HEK293 (cell line): ENCODE measurements around the gene ASGR2.

Experiments
- CTCF ChIA-PET: fragments of 350-600 bp; formaldehyde crosslinking; extraction: SDS; loops from one replicate; lab custom pipeline; 2021; ENCODE audit warnings: antibody characterized with exemption; lab: Yijun Ruan, JAX
- POLR2A ChIA-PET: fragments of 300-600 bp; formaldehyde crosslinking; extraction: SDS; loops from one replicate; lab custom pipeline; 2020; ENCODE audit warnings: antibody characterized with exemption, inconsistent platforms; lab: Yijun Ruan, JAX
- H3K27ac ChIP-seq: fragments of 200-500 bp; sonication (Bioruptor generic); 2 replicates; pipeline ENCODE4 v1.5.1; 2014; ENCODE audit warnings: low read depth, low read length, control low read depth, inconsistent platforms; ENCODE audit errors: extremely low read depth
- H3K36me3 ChIP-seq, 2 experiments: fragments of 200-500 bp in 1 of 2; sonication (Bioruptor generic) in 1 of 2; 1 replicate in 1 of 2; 2 replicates in 1 of 2; pipeline ENCODE4 v1.5.1; 2014 to 2017; ENCODE audit warnings: inconsistent platforms in 2 of 2, low read length in 2 of 2; ENCODE audit not compliant: control insufficient read depth in 2 of 2, insufficient read depth in 1 of 2
- H3K4me1 ChIP-seq: fragments of 200-500 bp; sonication (Bioruptor generic); 2 replicates; pipeline ENCODE4 v1.5.1; 2014; ENCODE audit warnings: mild to moderate bottlenecking, low read length, inconsistent platforms; ENCODE audit not compliant: control insufficient read depth, insufficient read depth
- H3K4me3 ChIP-seq: 2 replicates; pipeline ENCODE4 v1.5.1; 2011; ENCODE audit warnings: low read depth, mild to moderate bottlenecking, control low read depth, low read length, moderate library complexity
- H3K9me3 ChIP-seq: fragments of 200-500 bp; sonication (Bioruptor generic); 2 replicates; pipeline ENCODE4 v1.5.1; 2014; ENCODE audit warnings: low read depth, low read length, inconsistent platforms; ENCODE audit not compliant: control insufficient read depth, insufficient read depth
- KLF16 ChIP-seq: fragments of 450-650 bp; formaldehyde crosslinking; IDR thresholded peaks from 2 replicates; pipeline ENCODE4 v1.5.1; 2017; ENCODE audit warnings: missing biosample characterization, missing genetic modification characterization
- MYNN ChIP-seq: fragments of 450-650 bp; formaldehyde crosslinking; IDR thresholded peaks from 2 replicates; pipeline ENCODE4 v1.5.1; 2016; ENCODE audit warnings: missing biosample characterization, missing genetic modification characterization, borderline replicate concordance
- PRDM1 ChIP-seq: fragments of 450-650 bp; formaldehyde crosslinking; IDR thresholded peaks from 2 replicates; pipeline ENCODE4; 2016; ENCODE audit warnings: missing biosample characterization, missing genetic modification characterization
- ZNF112 ChIP-seq: fragments of 450-650 bp; formaldehyde crosslinking; IDR thresholded peaks from 2 replicates; pipeline ENCODE4 v1.5.0; 2017; ENCODE audit warnings: missing biosample characterization, missing genetic modification characterization
- ZNF248 ChIP-seq: fragments of 450-650 bp; formaldehyde crosslinking; IDR thresholded peaks from 2 replicates; pipeline ENCODE4 v1.5.1; 2017; ENCODE audit warnings: missing biosample characterization, missing genetic modification characterization
- ZNF274 ChIP-seq, 2 experiments: fragments of 200-500 bp in 1 of 2; fragments of 450-650 bp in 1 of 2; sonication (Bioruptor generic) in 1 of 2; formaldehyde crosslinking in 1 of 2; IDR thresholded peaks; 2 replicates each; pipeline versions ENCODE4 v1.5.1 to v1.6.1; 2014 to 2016; ENCODE audit warnings: borderline replicate concordance in 1 of 2, inconsistent platforms in 1 of 2, low read length in 1 of 2, missing biosample characterization in 1 of 2, missing genetic modification characterization in 1 of 2
- ZNF354C ChIP-seq: fragments of 450-650 bp; formaldehyde crosslinking; IDR thresholded peaks from 2 replicates; pipeline ENCODE4 v1.5.1; 2016; ENCODE audit warnings: missing biosample characterization, missing genetic modification characterization, low read depth, borderline replicate concordance
- ZNF404 ChIP-seq: fragments of 450-650 bp; formaldehyde crosslinking; IDR thresholded peaks from 2 replicates; pipeline ENCODE4 v1.5.1; 2017; ENCODE audit warnings: missing biosample characterization, missing genetic modification characterization
- ZNF426 ChIP-seq: fragments of 450-650 bp; formaldehyde crosslinking; IDR thresholded peaks from 2 replicates; pipeline ENCODE4 v1.5.1; 2017; ENCODE audit warnings: missing biosample characterization, missing genetic modification characterization, mild to moderate bottlenecking, inconsistent platforms, moderate library complexity
- ZNF510 ChIP-seq: fragments of 450-650 bp; formaldehyde crosslinking; IDR thresholded peaks from 2 replicates; pipeline ENCODE4 v1.5.1; 2018; ENCODE audit warnings: mild to moderate bottlenecking, missing genetic modification characterization, missing biosample characterization; ENCODE audit not compliant: insufficient replicate concordance
- ZNF521 ChIP-seq: fragments of 450-650 bp; formaldehyde crosslinking; IDR thresholded peaks from 2 replicates; pipeline ENCODE4 v1.5.1; 2017; ENCODE audit warnings: missing biosample characterization, mild to moderate bottlenecking, missing genetic modification characterization
- ZNF658 ChIP-seq: fragments of 450-650 bp; formaldehyde crosslinking; IDR thresholded peaks from 2 replicates; pipeline ENCODE4; 2016; ENCODE audit warnings: missing biosample characterization, missing genetic modification characterization
- ZNF843 ChIP-seq: fragments of 450-650 bp; formaldehyde crosslinking; IDR thresholded peaks from 2 replicates; pipeline ENCODE4 v1.5.1; 2016; ENCODE audit warnings: missing biosample characterization, missing genetic modification characterization
- TF ChIP-seq, protein P1 (sequence below): fragments of 450-650 bp; formaldehyde crosslinking; IDR thresholded peaks from 2 replicates; pipeline ENCODE4 v1.5.1; 2016; ENCODE audit warnings: missing biosample characterization, missing genetic modification characterization
- TF ChIP-seq, protein P2 (sequence below): fragments of 450-650 bp; formaldehyde crosslinking; IDR thresholded peaks from 2 replicates; pipeline ENCODE4 v1.5.1; 2016; ENCODE audit warnings: missing biosample characterization, missing genetic modification characterization
- TF ChIP-seq, protein P3 (sequence below): fragments of 450-650 bp; formaldehyde crosslinking; IDR thresholded peaks from 2 replicates; pipeline ENCODE4 v1.5.1; 2016; ENCODE audit warnings: missing biosample characterization, missing genetic modification characterization
- TF ChIP-seq, protein P4 (sequence below): fragments of 450-650 bp; formaldehyde crosslinking; conservative IDR thresholded peaks from 2 replicates; pipeline ENCODE4 v1.5.1; 2016; ENCODE audit warnings: low read depth, missing biosample characterization, missing genetic modification characterization
- TF ChIP-seq, protein P5 (sequence below): fragments of 450-650 bp; formaldehyde crosslinking; IDR thresholded peaks from 2 replicates; pipeline ENCODE4 v1.5.1; 2016; ENCODE audit warnings: missing biosample characterization, missing genetic modification characterization, borderline replicate concordance

Gene ASGR2

DNA sequence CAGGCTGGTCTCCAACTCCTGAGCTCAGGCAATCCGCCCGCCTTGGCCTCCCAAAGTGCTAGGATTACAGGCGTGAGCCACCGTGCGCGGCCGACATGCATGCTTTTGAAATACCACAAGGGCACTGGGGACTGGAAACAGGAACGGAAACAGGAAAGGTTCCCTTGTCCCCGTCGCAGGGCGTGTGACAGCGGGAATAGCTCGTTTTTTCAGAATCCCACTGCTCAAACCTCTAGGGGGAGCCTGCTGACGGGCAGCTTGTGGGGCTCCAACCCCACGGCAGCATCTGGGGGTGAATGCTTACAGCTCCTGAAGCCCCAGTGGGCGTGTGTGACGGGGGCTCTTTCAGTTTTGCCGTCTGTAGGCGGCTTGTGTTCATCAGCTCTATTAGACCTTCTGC, 18.8 kb upstream of the ASGR2 start (continued):
- TF ChIP-seq KLF16 = no peak
- TF ChIP-seq, protein P1, sequence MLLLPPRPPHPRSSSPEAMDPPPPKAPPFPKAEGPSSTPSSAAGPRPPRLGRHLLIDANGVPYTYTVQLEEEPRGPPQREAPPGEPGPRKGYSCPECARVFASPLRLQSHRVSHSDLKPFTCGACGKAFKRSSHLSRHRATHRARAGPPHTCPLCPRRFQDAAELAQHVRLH (tag by site-specific recombination) = no peak
- TF ChIP-seq, protein P2, sequence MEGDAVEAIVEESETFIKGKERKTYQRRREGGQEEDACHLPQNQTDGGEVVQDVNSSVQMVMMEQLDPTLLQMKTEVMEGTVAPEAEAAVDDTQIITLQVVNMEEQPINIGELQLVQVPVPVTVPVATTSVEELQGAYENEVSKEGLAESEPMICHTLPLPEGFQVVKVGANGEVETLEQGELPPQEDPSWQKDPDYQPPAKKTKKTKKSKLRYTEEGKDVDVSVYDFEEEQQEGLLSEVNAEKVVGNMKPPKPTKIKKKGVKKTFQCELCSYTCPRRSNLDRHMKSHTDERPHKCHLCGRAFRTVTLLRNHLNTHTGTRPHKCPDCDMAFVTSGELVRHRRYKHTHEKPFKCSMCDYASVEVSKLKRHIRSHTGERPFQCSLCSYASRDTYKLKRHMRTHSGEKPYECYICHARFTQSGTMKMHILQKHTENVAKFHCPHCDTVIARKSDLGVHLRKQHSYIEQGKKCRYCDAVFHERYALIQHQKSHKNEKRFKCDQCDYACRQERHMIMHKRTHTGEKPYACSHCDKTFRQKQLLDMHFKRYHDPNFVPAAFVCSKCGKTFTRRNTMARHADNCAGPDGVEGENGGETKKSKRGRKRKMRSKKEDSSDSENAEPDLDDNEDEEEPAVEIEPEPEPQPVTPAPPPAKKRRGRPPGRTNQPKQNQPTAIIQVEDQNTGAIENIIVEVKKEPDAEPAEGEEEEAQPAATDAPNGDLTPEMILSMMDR (tag by site-specific recombination) = no peak
- TF ChIP-seq ZNF521 (tag by site-specific recombination) = no peak

DNA sequence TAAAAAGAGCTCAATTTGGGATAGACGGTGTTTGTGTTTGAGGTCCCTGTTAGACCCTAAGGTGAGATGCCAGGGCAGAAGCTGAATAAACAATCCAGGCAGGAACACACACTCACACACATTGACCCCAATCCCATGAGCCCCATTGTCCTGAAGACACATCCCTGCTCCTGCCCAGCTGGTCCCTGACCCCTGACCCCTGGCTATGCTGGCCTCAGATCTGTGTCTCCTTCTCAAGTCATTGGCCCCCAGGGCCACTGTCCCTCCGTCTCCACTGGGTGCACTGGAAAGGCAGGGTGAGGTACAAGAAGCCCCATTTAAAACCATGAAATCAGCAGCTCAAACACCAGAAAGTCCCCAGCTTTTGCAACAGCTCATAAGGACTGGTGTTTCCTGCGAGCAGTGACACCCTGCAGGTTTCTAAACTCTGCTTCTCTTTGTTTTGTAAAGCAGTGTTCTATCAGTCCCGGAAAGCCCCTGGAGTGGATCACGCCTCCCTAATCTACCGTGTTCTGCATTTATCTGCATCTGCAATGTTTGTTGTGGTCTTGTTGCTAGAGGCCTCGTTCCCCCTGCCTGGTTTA, 18.0 kb upstream of the ASGR2 start:
- Histone ChIP-seq H3K9me3 (no peaks in the 10 kb centered on the region), H3K4me1 (no peaks in the 10 kb centered on the region), H3K4me3 (no peak overlapping the region), H3K27ac (no peak overlapping the region), H3K36me3 (no peaks in the 10 kb centered on the region)
- POLR2A ChIA-PET = no interaction called here
- TF ChIP-seq ZNF658 (no peak), ZNF510 (tag by site-specific recombination) (no peak), ZNF248 (tag by site-specific recombination) (no peak), PRDM1 (tag by site-specific recombination) (no peak), ZNF843 (tag by site-specific recombination) (no peak), MYNN (tag by site-specific recombination) (no peak), ZNF274 (IDR thresholded peaks at IDR 0.05; ENCODE audit: low read length) (no peak), ZNF274 (tag by site-specific recombination; IDR thresholded peaks at IDR 0.05; ENCODE audit: borderline replicate concordance) (no peak), ZNF426 (tag by site-specific recombination) (no peak), ZNF404 (tag by site-specific recombination) (no peak), ZNF112 (tag by site-specific recombination) (no peak), ZNF354C (tag by site-specific recombination) (no peak)
- TF ChIP-seq, protein P3, sequence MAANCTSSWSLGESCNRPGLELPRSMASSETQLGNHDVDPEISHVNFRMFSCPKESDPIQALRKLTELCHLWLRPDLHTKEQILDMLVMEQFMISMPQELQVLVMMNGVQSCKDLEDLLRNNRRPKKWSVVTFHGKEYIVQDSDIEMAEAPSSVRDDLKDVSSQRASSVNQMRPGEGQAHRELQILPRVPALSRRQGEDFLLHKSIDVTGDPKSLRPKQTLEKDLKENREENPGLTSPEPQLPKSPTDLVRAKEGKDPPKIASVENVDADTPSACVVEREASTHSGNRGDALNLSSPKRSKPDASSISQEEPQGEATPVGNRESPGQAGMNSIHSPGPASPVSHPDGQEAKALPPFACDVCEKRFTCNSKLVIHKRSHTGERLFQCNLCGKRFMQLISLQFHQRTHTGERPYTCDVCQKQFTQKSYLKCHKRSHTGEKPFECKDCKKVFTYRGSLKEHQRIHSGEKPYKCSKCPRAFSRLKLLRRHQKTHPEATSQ (tag by site-specific recombination) = no peak
- TF ChIP-seq, protein P4, sequence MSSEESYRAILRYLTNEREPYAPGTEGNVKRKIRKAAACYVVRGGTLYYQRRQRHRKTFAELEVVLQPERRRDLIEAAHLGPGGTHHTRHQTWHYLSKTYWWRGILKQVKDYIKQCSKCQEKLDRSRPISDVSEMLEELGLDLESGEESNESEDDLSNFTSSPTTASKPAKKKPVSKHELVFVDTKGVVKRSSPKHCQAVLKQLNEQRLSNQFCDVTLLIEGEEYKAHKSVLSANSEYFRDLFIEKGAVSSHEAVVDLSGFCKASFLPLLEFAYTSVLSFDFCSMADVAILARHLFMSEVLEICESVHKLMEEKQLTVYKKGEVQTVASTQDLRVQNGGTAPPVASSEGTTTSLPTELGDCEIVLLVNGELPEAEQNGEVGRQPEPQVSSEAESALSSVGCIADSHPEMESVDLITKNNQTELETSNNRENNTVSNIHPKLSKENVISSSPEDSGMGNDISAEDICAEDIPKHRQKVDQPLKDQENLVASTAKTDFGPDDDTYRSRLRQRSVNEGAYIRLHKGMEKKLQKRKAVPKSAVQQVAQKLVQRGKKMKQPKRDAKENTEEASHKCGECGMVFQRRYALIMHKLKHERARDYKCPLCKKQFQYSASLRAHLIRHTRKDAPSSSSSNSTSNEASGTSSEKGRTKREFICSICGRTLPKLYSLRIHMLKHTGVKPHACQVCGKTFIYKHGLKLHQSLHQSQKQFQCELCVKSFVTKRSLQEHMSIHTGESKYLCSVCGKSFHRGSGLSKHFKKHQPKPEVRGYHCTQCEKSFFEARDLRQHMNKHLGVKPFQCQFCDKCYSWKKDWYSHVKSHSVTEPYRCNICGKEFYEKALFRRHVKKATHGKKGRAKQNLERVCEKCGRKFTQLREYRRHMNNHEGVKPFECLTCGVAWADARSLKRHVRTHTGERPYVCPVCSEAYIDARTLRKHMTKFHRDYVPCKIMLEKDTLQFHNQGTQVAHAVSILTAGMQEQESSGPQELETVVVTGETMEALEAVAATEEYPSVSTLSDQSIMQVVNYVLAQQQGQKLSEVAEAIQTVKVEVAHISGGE (tag by site-specific recombination) = no peak
- TF ChIP-seq, protein P5, sequence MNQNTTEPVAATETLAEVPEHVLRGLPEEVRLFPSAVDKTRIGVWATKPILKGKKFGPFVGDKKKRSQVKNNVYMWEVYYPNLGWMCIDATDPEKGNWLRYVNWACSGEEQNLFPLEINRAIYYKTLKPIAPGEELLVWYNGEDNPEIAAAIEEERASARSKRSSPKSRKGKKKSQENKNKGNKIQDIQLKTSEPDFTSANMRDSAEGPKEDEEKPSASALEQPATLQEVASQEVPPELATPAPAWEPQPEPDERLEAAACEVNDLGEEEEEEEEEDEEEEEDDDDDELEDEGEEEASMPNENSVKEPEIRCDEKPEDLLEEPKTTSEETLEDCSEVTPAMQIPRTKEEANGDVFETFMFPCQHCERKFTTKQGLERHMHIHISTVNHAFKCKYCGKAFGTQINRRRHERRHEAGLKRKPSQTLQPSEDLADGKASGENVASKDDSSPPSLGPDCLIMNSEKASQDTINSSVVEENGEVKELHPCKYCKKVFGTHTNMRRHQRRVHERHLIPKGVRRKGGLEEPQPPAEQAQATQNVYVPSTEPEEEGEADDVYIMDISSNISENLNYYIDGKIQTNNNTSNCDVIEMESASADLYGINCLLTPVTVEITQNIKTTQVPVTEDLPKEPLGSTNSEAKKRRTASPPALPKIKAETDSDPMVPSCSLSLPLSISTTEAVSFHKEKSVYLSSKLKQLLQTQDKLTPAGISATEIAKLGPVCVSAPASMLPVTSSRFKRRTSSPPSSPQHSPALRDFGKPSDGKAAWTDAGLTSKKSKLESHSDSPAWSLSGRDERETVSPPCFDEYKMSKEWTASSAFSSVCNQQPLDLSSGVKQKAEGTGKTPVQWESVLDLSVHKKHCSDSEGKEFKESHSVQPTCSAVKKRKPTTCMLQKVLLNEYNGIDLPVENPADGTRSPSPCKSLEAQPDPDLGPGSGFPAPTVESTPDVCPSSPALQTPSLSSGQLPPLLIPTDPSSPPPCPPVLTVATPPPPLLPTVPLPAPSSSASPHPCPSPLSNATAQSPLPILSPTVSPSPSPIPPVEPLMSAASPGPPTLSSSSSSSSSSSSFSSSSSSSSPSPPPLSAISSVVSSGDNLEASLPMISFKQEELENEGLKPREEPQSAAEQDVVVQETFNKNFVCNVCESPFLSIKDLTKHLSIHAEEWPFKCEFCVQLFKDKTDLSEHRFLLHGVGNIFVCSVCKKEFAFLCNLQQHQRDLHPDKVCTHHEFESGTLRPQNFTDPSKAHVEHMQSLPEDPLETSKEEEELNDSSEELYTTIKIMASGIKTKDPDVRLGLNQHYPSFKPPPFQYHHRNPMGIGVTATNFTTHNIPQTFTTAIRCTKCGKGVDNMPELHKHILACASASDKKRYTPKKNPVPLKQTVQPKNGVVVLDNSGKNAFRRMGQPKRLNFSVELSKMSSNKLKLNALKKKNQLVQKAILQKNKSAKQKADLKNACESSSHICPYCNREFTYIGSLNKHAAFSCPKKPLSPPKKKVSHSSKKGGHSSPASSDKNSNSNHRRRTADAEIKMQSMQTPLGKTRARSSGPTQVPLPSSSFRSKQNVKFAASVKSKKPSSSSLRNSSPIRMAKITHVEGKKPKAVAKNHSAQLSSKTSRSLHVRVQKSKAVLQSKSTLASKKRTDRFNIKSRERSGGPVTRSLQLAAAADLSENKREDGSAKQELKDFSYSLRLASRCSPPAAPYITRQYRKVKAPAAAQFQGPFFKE (tag by site-specific recombination) = no peak
- CTCF ChIA-PET = interaction anchor here (0.6 to 17.9 kb wide), 6 partner anchors 8 to 213 kb away, joined by 3 to 388 read pairs (median 3); partner anchors contain the start of gene SLC16A11
